A673 (cell line): ENCODE data around the gene SRPX2. TPM values are rescaled to one million over a fixed set of nuclear protein-coding genes. Genes with fewer than 3 reads are reported as not detected.

Experiments
- BruUV-seq: library from RNA; stranded (reverse); fragments of 400-500 nt; replicated peaks from 2 replicates; lab custom pipeline; 2021; lab: Mats Ljungman, UMichigan
- CTCF ChIA-PET: fragments of 300-600 bp; sonication (Branson Sonifier 250); formaldehyde crosslinking; loops from one replicate; lab custom pipeline; 2022; ENCODE audit warnings: antibody characterized with exemption; lab: Charles Lee
- POLR2A ChIA-PET: fragments of 300-600 bp; sonication (Branson Sonifier 250); formaldehyde crosslinking; loops from one replicate; lab custom pipeline; 2022; ENCODE audit warnings: antibody characterized with exemption; ENCODE audit not compliant: low non-redundant PET; lab: Charles Lee
- DNase-seq: peaks from one replicate; pipeline ENCODE4 v3.0.0-alpha.2; 2015; ENCODE audit warnings: low spot score
- H3K27ac ChIP-seq: fragments of 200-600 bp; sonication (generic); 2 replicates; pipeline ENCODE4 v1.5.1; 2016; ENCODE audit warnings: mixed run types, low read depth, mild to moderate bottlenecking, mixed read lengths, antibody characterized with exemption, low read length; ENCODE audit not compliant: poor library complexity, severe bottlenecking
- H3K27me3 ChIP-seq: fragments of 200-600 bp; sonication (generic); replicated peaks from 2 replicates; pipeline ENCODE4 v1.6.1; 2017; ENCODE audit warnings: mixed run types, low read depth, mild to moderate bottlenecking, mixed read lengths, antibody characterized with exemption, low read length; ENCODE audit not compliant: insufficient read depth, poor library complexity
- H3K36me3 ChIP-seq: fragments of 200-600 bp; sonication (generic); 2 replicates; pipeline ENCODE4 v1.6.1; 2016; ENCODE audit warnings: mixed run types, mild to moderate bottlenecking, mixed read lengths, antibody characterized with exemption, low read length; ENCODE audit not compliant: insufficient read depth, poor library complexity, severe bottlenecking
- H3K4me1 ChIP-seq: fragments of 200-600 bp; sonication (generic); 2 replicates; pipeline ENCODE4 v1.6.1; 2017; ENCODE audit warnings: mixed run types, mild to moderate bottlenecking, mixed read lengths, antibody characterized with exemption, low read length; ENCODE audit not compliant: insufficient read depth, poor library complexity, severe bottlenecking
- H3K4me3 ChIP-seq: fragments of 200-600 bp; sonication (generic); 2 replicates; pipeline ENCODE4 v1.5.1; 2016; ENCODE audit warnings: low read depth, mixed run types, mild to moderate bottlenecking, mixed read lengths, low read length; ENCODE audit not compliant: poor library complexity, severe bottlenecking
- H3K9me3 ChIP-seq: fragments of 200-600 bp; sonication (generic); 2 replicates; pipeline ENCODE4 v1.6.1; 2016; ENCODE audit warnings: mixed run types, low read depth, mild to moderate bottlenecking, mixed read lengths, antibody characterized with exemption, low read length; ENCODE audit not compliant: poor library complexity, severe bottlenecking
- EZH2 ChIP-seq: fragments of 200-600 bp; sonication (generic); IDR thresholded peaks from 2 replicates; pipeline ENCODE4 v1.6.1; 2017; ENCODE audit warnings: borderline replicate concordance, low read depth, mild to moderate bottlenecking, mixed read lengths, antibody characterized with exemption, low read length; ENCODE audit not compliant: poor library complexity, severe bottlenecking
- intact Hi-C: fragments of 100-400 bp; cut with micrococcal nuclease; formaldehyde crosslinking; loops from one replicate; pipeline ENCODE4 v1.10.0; 2022; ENCODE audit not compliant: unreplicated experiment
- total RNA-seq: library from RNA; stranded (reverse); gene quantifications from 2 replicates; pipeline ENCODE4 v1.2.3, GENCODE V29; 2021
- TF ChIP-seq, protein P1 (sequence below): fragments of 300-800, 200-600 bp; sonication (generic); conservative IDR thresholded peaks from 2 replicates; pipeline ENCODE4 v1.5.1; 2017; ENCODE audit warnings: low read depth, mild to moderate bottlenecking, antibody characterized with exemption, low read length, moderate library complexity, mixed read lengths

The SRPX2 gene
- total RNA-seq, 1 experiment from 2014 or later = 12.3 TPM

DNA sequence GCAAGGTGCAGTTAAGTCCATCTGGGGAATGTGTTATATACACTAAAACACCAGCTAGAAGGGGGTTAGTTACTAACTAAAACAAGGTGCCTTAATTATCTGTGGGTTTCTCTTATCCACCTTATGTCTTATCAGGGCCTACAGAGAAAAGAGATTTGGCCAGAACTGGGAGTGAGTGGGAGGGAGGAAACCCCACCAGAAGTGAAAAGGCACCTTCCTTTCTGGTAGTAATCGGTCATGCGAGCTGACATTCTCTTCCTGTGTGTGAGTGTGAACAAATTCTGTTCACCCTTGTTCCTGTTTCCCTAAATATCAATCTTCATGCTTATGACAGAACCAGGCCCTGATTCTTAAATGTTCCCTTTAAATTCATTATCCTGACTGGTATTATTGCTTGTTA is 43.5 kb downstream of the SRPX2 start:
- TF ChIP-seq EZH2 = no peak
- TF ChIP-seq, protein P1, sequence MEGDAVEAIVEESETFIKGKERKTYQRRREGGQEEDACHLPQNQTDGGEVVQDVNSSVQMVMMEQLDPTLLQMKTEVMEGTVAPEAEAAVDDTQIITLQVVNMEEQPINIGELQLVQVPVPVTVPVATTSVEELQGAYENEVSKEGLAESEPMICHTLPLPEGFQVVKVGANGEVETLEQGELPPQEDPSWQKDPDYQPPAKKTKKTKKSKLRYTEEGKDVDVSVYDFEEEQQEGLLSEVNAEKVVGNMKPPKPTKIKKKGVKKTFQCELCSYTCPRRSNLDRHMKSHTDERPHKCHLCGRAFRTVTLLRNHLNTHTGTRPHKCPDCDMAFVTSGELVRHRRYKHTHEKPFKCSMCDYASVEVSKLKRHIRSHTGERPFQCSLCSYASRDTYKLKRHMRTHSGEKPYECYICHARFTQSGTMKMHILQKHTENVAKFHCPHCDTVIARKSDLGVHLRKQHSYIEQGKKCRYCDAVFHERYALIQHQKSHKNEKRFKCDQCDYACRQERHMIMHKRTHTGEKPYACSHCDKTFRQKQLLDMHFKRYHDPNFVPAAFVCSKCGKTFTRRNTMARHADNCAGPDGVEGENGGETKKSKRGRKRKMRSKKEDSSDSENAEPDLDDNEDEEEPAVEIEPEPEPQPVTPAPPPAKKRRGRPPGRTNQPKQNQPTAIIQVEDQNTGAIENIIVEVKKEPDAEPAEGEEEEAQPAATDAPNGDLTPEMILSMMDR = no peak
- CTCF ChIA-PET = interaction anchor here (1.9 kb wide), 1 partner anchor 81 kb away, joined by 9 read pairs; no protein-coding TSS in a partner anchor
- DNase-seq = no peak
- BruUV-seq = no TSS peak
- no peaks in the 10 kb centered on the region for H3K4me1 ChIP-seq
- POLR2A ChIA-PET = no interaction called here
- no peaks in the 10 kb centered on the region for H3K9me3 ChIP-seq
- no peak overlapping the region for H3K4me3 ChIP-seq
- H3K36me3 ChIP-seq = no peaks in the 10 kb centered on the region
- H3K27ac ChIP-seq = no peak overlapping the region
- no peaks in the 10 kb centered on the region for H3K27me3 ChIP-seq
- intact Hi-C loops = no loop called here

DNA sequence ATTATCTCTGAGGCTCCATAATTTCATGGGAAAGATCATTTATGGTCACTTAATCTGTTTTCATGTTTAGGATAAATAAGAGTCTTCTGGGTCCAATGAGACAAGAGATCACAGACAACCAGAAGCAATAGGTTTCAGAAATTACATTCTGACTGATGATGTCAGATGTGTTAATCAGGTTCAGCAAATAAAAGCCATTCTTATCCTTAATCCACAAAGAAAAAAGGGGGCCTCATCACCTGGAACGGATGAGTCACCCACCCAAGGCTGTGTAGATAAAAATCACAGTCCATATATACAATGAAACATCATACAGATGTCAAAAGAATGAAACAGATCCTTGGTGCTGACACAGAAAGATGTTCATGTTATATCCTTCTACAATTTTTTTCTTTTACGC is 51.3 kb downstream of the SRPX2 start:
- POLR2A ChIA-PET = no interaction called here
- Histone ChIP-seq H3K4me1 (no peaks in the 10 kb centered on the region), H3K4me3 (no peak overlapping the region), H3K9me3 (no peaks in the 10 kb centered on the region), H3K27ac (no peak overlapping the region), H3K36me3 (no peaks in the 10 kb centered on the region), H3K27me3 (no peaks in the 10 kb centered on the region)
- intact Hi-C loops = no loop called here
- no peak for DNase-seq
- CTCF ChIA-PET = no interaction called here
- TF ChIP-seq, protein P1 = no peak
- TF ChIP-seq EZH2 = no peak
- no TSS peak for BruUV-seq

GRCh38 chrX:100695991-100696390 is 52.0 kb downstream of the SRPX2 start:
- intact Hi-C loops = no loop called here
- BruUV-seq = no TSS peak
- TF ChIP-seq EZH2 = no peak
- TF ChIP-seq, protein P1 = no peak
- CTCF ChIA-PET = no interaction called here
- H3K4me1 ChIP-seq = no peaks in the 10 kb centered on the region
- DNase-seq = no peak
- no peaks in the 10 kb centered on the region for H3K36me3 ChIP-seq
- no peak overlapping the region for H3K4me3 ChIP-seq
- H3K27me3 ChIP-seq = no peaks in the 10 kb centered on the region
- no peak overlapping the region for H3K27ac ChIP-seq
- no peaks in the 10 kb centered on the region for H3K9me3 ChIP-seq
- POLR2A ChIA-PET = no interaction called here
